ENCODE data around the gene ZNF556.
A peak's percentile ranks its signal among the peaks of the same experiment; 100 is the strongest.

Gene ZNF556

DNA sequence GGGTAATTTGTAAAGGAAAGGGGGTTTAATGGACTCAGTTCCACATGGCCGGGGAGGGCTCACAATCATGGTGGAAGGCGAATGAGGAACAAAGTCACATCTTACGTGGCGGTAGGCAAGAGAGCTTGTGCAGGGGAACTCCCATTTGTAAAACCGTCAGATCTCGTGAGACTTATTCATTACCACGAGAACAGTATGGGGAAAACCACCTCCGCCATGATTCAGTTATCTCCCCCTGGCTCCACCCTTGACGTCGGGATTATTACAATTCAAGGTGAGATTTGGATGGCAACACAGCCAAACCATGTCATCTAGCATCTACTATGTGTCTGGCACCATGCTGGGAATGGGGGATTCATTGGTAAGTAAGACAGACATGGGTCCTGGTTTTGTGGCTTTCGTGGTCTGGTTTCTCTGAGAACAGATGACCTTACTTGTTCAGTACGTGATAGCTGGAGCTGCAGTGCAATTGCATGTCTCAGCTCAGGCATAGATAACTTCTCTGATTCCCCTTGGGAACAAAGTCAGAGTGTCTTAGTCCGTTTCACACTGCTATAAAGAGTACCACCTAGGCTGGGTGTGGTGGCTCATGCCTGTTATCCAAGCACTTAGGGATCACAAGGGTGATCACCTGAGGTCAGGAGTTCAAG lies 39.2 kb upstream of the ZNF556 start:
- Histone ChIP-seq H3K79me2 (ENCODE audit: insufficient read depth, low read length) (no peaks in the 10 kb centered on the region), H3K9ac (ENCODE audit: low read depth, low read length) (no peak overlapping the region), H3K4me1 (ENCODE audit: insufficient read depth, low read length) (no peaks in the 10 kb centered on the region), H4K20me1 (ENCODE audit: insufficient read depth, low read length) (no peaks in the 10 kb centered on the region), H3K27me3 (ENCODE audit: insufficient read depth, low read length, poor library complexity) (no peaks in the 10 kb centered on the region), H3K9me3 (ENCODE audit: insufficient read depth, low read length, severe bottlenecking) (peaks cover 10% of the 10 kb centered on the region), H3K4me3 (ENCODE audit: low read depth in 1 of 2, low read length in 2 of 2) (no peak overlapping the region), H3K27ac (ENCODE audit: low read length) (no peak overlapping the region), H3K4me2 (ENCODE audit: insufficient read depth, low read length) (no peak overlapping the region), H3K36me3 (ENCODE audit: insufficient read depth, low read length) (peaks cover 31% of the 10 kb centered on the region), H2AFZ (ENCODE audit: low read depth, low read length) (no peak overlapping the region)
- TF ChIP-seq, protein P1, sequence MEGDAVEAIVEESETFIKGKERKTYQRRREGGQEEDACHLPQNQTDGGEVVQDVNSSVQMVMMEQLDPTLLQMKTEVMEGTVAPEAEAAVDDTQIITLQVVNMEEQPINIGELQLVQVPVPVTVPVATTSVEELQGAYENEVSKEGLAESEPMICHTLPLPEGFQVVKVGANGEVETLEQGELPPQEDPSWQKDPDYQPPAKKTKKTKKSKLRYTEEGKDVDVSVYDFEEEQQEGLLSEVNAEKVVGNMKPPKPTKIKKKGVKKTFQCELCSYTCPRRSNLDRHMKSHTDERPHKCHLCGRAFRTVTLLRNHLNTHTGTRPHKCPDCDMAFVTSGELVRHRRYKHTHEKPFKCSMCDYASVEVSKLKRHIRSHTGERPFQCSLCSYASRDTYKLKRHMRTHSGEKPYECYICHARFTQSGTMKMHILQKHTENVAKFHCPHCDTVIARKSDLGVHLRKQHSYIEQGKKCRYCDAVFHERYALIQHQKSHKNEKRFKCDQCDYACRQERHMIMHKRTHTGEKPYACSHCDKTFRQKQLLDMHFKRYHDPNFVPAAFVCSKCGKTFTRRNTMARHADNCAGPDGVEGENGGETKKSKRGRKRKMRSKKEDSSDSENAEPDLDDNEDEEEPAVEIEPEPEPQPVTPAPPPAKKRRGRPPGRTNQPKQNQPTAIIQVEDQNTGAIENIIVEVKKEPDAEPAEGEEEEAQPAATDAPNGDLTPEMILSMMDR (IDR thresholded peaks at IDR 0.05; ENCODE audit: borderline replicate concordance, extremely low read depth, low read length, poor library complexity, severe bottlenecking), result no peak
- TF ChIP-seq EZH2 (IDR thresholded peaks at IDR 0.05; ENCODE audit: borderline replicate concordance, low read depth, low read length, severe bottlenecking), result no peak
- ATAC-seq (ENCODE audit: insufficient read depth, low read depth) (no peak), DNase-seq (no peak)

DNA sequence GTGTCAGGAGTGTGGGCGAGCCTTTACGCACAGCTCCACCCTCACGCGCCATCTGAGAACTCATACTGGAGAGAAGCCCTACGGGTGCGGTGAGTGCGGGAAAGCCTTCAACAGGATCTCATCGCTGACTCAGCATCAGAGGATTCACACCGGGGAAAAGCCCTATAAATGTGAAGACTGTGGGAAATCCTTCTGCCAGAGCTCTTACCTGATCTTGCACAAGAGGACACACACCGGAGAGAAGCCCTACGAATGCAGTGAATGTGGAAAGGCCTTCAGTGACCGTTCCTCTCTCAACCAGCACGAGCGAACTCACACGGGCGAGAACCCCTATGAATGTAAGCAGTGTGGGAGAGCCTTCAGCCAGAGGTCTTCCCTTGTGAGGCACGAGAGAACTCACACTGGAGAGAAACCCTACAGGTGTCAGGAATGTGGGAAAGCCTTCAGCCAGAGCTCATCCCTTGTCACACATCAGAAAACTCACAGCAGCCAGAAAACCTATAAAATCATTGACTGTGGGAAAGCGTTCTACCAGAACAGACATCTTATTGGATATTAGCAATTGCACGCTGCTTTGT lies 32.8 kb upstream of the ZNF556 start:
- Histone ChIP-seq H3K27me3 (ENCODE audit: insufficient read depth, low read length, poor library complexity) (no peaks in the 10 kb centered on the region), H3K4me1 (ENCODE audit: insufficient read depth, low read length) (no peaks in the 10 kb centered on the region), H2AFZ (ENCODE audit: low read depth, low read length) (no peak overlapping the region), H3K79me2 (ENCODE audit: insufficient read depth, low read length) (no peaks in the 10 kb centered on the region), H3K36me3 (ENCODE audit: insufficient read depth, low read length) (peaks cover 30% of the 10 kb centered on the region), H3K9ac (ENCODE audit: low read depth, low read length) (no peak overlapping the region), H3K4me3 (ENCODE audit: low read depth in 1 of 2, low read length in 2 of 2) (0 out of 4 replicates have a peak overlapping the region, but pooled peaks of 1 of the 2 experiments have one; percentile 10), H3K9me3 (ENCODE audit: insufficient read depth, low read length, severe bottlenecking) (peaks cover 46% of the 10 kb centered on the region), H4K20me1 (ENCODE audit: insufficient read depth, low read length) (no peaks in the 10 kb centered on the region), H3K4me2 (ENCODE audit: insufficient read depth, low read length) (no peak overlapping the region), H3K27ac (ENCODE audit: low read length) (no peak overlapping the region)
- no peak for ATAC-seq (ENCODE audit: insufficient read depth, low read depth)
- no peak for TF ChIP-seq EZH2 (IDR thresholded peaks at IDR 0.05; ENCODE audit: borderline replicate concordance, low read depth, low read length, severe bottlenecking)
- TF ChIP-seq, protein P1 (IDR thresholded peaks at IDR 0.05; ENCODE audit: borderline replicate concordance, extremely low read depth, low read length, poor library complexity, severe bottlenecking), result no peak
- DNase-seq, result no peak

DNA sequence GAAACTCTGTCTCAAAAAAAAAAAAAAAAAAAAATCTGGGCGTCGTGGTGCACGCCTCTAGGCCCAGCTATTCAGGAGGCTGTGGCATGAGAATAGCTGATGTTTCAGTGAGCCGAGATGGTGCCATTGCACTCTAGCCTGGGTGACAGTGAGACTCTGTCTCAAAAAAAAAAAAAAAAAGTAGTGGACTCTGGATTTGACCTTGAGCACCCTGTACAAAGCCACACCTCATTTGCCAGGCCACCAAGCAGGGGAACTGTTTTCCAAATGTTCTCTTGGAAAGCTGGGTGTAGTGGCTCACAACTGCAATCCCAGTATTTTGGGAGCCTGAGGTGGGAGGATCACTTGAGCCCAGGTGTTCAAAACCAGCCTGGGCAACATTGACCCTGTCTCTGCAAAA lies 29.7 kb upstream of the ZNF556 start:
- H4K20me1 ChIP-seq (ENCODE audit: insufficient read depth, low read length), result peaks cover 7% of the 10 kb centered on the region
- H2AFZ ChIP-seq (ENCODE audit: low read depth, low read length), result no peak overlapping the region
- H3K27ac ChIP-seq (ENCODE audit: low read length), result no peak overlapping the region
- H3K4me3 ChIP-seq (ENCODE audit: low read depth in 1 of 2, low read length in 2 of 2), result no peak overlapping the region
- H3K9ac ChIP-seq (ENCODE audit: low read depth, low read length), result no peak overlapping the region
- no peak for TF ChIP-seq EZH2 (IDR thresholded peaks at IDR 0.05; ENCODE audit: borderline replicate concordance, low read depth, low read length, severe bottlenecking)
- TF ChIP-seq, protein P1 (IDR thresholded peaks at IDR 0.05; ENCODE audit: borderline replicate concordance, extremely low read depth, low read length, poor library complexity, severe bottlenecking), result no peak
- no peak for DNase-seq
- no peaks in the 10 kb centered on the region for H3K27me3 ChIP-seq (ENCODE audit: insufficient read depth, low read length, poor library complexity)
- ATAC-seq (ENCODE audit: insufficient read depth, low read depth), result no peak
- H3K36me3 ChIP-seq (ENCODE audit: insufficient read depth, low read length), result peaks cover 26% of the 10 kb centered on the region
- no peak overlapping the region for H3K4me2 ChIP-seq (ENCODE audit: insufficient read depth, low read length)
- peaks cover 15% of the 10 kb centered on the region for H3K4me1 ChIP-seq (ENCODE audit: insufficient read depth, low read length)
- H3K79me2 ChIP-seq (ENCODE audit: insufficient read depth, low read length), result peaks cover 9% of the 10 kb centered on the region
- peaks cover 41% of the 10 kb centered on the region for H3K9me3 ChIP-seq (ENCODE audit: insufficient read depth, low read length, severe bottlenecking)

All from DND-41 (cell line).